HCT116 (cell line): ENCODE results near the gene RGS7. TPM values are rescaled to one million over a fixed set of nuclear protein-coding genes. Genes with fewer than 3 reads are reported as not detected.

Experiments used
- ATAC-seq: fragments of 200-7000 bp; cut with Tn5 transposase; 2 replicates; pipeline ENCODE4 v1.9.1; 2020; ENCODE audit warnings: mild to moderate bottlenecking, moderate library complexity
- BruUV-seq: library from RNA; stranded (reverse); fragments of 400-500 nt; replicated peaks from 2 replicates; lab custom pipeline; 2021; lab: Mats Ljungman, UMichigan
- CTCF ChIA-PET: fragments of 300-600 bp; sonication (Branson Sonifier 250); formaldehyde crosslinking; loops from one replicate; lab custom pipeline; 2021; ENCODE audit warnings: antibody characterized with exemption; lab: Charles Lee
- POLR2A ChIA-PET: fragments of 300-600, 350-600 bp; sonication (Branson Sonifier 250); formaldehyde crosslinking; loops from one replicate; lab custom pipeline; 2021; ENCODE audit warnings: antibody characterized with exemption; lab: Charles Lee
- RAD21 ChIA-PET, 2 experiments: fragments of 300-600 bp; sonication (Branson Sonifier 250); formaldehyde crosslinking; loops; one replicate each; lab custom pipeline; 2023; ENCODE audit warnings: low total read pairs in 2 of 2; ENCODE audit not compliant: uncharacterized antibody in 2 of 2, unreplicated experiment in 2 of 2, low non-redundant PET in 1 of 2; lab: Charles Lee
- DNase-seq: peaks from one replicate; pipeline ENCODE4 v3.0.0-alpha.2; 2010; ENCODE audit warnings: low read depth, low spot score
- H2AFZ ChIP-seq: fragments of 200-600 bp; shearing (Covaris generic), sonication (generic); 2 replicates; pipeline ENCODE4 v1.6.1; 2017; ENCODE audit warnings: low read depth, mixed run types, mixed read lengths, antibody characterized with exemption, low read length; ENCODE audit not compliant: poor library complexity, severe bottlenecking
- H3K27ac ChIP-seq: 2 replicates; pipeline ENCODE4 v1.5.1; 2012; ENCODE audit warnings: low read depth, low read length
- H3K27me3 ChIP-seq: fragments of 200-600 bp; sonication (generic); 2 replicates; pipeline ENCODE4 v1.6.1; 2016; ENCODE audit warnings: mixed run types, low read length, mixed read lengths; ENCODE audit not compliant: insufficient read depth
- H3K36me3 ChIP-seq, 2 experiments: fragments of 200-500 bp in 1 of 2; fragments of 200-600 bp in 1 of 2; sonication (Bioruptor generic) in 1 of 2; sonication (generic) in 1 of 2; 2 replicates each; pipeline versions ENCODE4 v1.5.1 to v1.6.1; 2014 to 2016; ENCODE audit warnings: low read length in 2 of 2, inconsistent platforms in 1 of 2, mixed read lengths in 1 of 2, mixed run types in 1 of 2; ENCODE audit not compliant: insufficient read depth in 2 of 2, control insufficient read depth in 1 of 2
- H3K4me1 ChIP-seq, 2 experiments: fragments of 200-600 bp in 1 of 2; sonication (generic) in 1 of 2; 2 replicates each; pipeline versions ENCODE4 v1.5.1 to v1.6.1; 2012 to 2017; ENCODE audit warnings: low read length in 2 of 2, inconsistent platforms in 1 of 2, mild to moderate bottlenecking in 1 of 2, mixed read lengths in 1 of 2, mixed run types in 1 of 2, moderate library complexity in 1 of 2; ENCODE audit not compliant: insufficient read depth in 2 of 2, control insufficient read depth in 1 of 2
- H3K4me2 ChIP-seq: fragments of 200-600 bp; sonication (generic); 2 replicates; pipeline ENCODE4 v1.6.1; 2017; ENCODE audit warnings: mixed run types, low read length, mixed read lengths
- H3K4me3 ChIP-seq, 2 experiments: fragments of 200-600 bp in 1 of 2; sonication (generic) in 1 of 2; replicated peaks in 1 of 2; 2 replicates each; pipeline ENCODE4 v1.5.1; 2011 to 2016; ENCODE audit warnings: low read length in 2 of 2, control low read depth in 1 of 2, low read depth in 1 of 2, mild to moderate bottlenecking in 1 of 2, mixed read lengths in 1 of 2, mixed run types in 1 of 2
- H3K79me2 ChIP-seq: fragments of 200-600 bp; sonication (generic); 2 replicates; pipeline ENCODE4 v1.6.1; 2017; ENCODE audit warnings: mild to moderate bottlenecking, mixed run types, low read length, moderate library complexity, mixed read lengths; ENCODE audit not compliant: insufficient read depth
- H3K9ac ChIP-seq: fragments of 200-600 bp; sonication (generic); 2 replicates; pipeline ENCODE4 v1.6.1; 2016; ENCODE audit warnings: low read length, mixed read lengths
- H3K9me2 ChIP-seq: fragments of 200-600 bp; sonication (generic), shearing (Covaris generic); 2 replicates; pipeline ENCODE4 v1.6.1; 2017; ENCODE audit warnings: mixed run types, mild to moderate bottlenecking, moderate library complexity; ENCODE audit not compliant: insufficient read depth
- H3K9me3 ChIP-seq, 2 experiments: fragments of 200-500 bp in 1 of 2; fragments of 200-600 bp in 1 of 2; sonication (Bioruptor generic) in 1 of 2; sonication (generic) in 1 of 2; 2 replicates each; pipeline ENCODE4 v1.6.1; 2014 to 2017; ENCODE audit warnings: low read length in 2 of 2, mixed read lengths in 2 of 2, inconsistent platforms in 1 of 2, low read depth in 1 of 2, mild to moderate bottlenecking in 1 of 2, mixed run types in 1 of 2, moderate library complexity in 1 of 2; ENCODE audit not compliant: control insufficient read depth in 1 of 2, insufficient read depth in 1 of 2
- H4K20me1 ChIP-seq: fragments of 200-600 bp; sonication (generic), shearing (Covaris generic); 2 replicates; pipeline ENCODE4 v1.6.1; 2017; ENCODE audit warnings: mixed run types, mild to moderate bottlenecking, moderate library complexity; ENCODE audit not compliant: insufficient read depth
- CBX3 ChIP-seq: IDR thresholded peaks from 2 replicates; pipeline ENCODE4 v1.6.1; 2012; ENCODE audit warnings: low read depth
- CEBPB ChIP-seq: IDR thresholded peaks from 2 replicates; pipeline ENCODE4 v1.6.1; 2012; ENCODE audit warnings: low read depth
- JUND ChIP-seq: IDR thresholded peaks from 2 replicates; pipeline ENCODE4 v1.6.1; 2012
- SIN3A ChIP-seq: IDR thresholded peaks from 2 replicates; pipeline ENCODE4 v1.6.1; 2012; ENCODE audit warnings: low read depth
- SP1 ChIP-seq: IDR thresholded peaks from 2 replicates; pipeline ENCODE4 v1.6.1; 2012; ENCODE audit warnings: low read depth
- TCF7L2 ChIP-seq: IDR thresholded peaks from 2 replicates; pipeline ENCODE4 v1.7.0; 2011; ENCODE audit warnings: borderline replicate concordance, inconsistent platforms; ENCODE audit not compliant: insufficient read depth, insufficient read length; ENCODE audit errors: extremely low read depth
- YY1 ChIP-seq: IDR thresholded peaks from 2 replicates; pipeline ENCODE4 v1.6.1; 2011; ENCODE audit warnings: low read length, low read depth, moderate library complexity, mild to moderate bottlenecking; ENCODE audit not compliant: insufficient replicate concordance; ENCODE audit errors: extremely low read depth
- ZFX ChIP-seq: fragments of 450-650 bp; IDR thresholded peaks from 2 replicates; pipeline ENCODE4 v1.6.1; 2017
- intact Hi-C: fragments of 100-400 bp; cut with micrococcal nuclease; formaldehyde crosslinking; loops from 2 replicates; pipeline ENCODE4 v1.10.0; 2022
- total RNA-seq: library from RNA; stranded (reverse); gene quantifications from one replicate; pipeline ENCODE4 v1.2.1, GENCODE V29; 2021; ENCODE audit not compliant: unreplicated experiment
- TF ChIP-seq, protein P1 (sequence below): IDR thresholded peaks from 2 replicates; pipeline ENCODE4 v1.6.1; 2011; ENCODE audit warnings: mild to moderate bottlenecking, low read length, moderate library complexity; ENCODE audit not compliant: insufficient replicate concordance; ENCODE audit errors: extremely low read depth
- TF ChIP-seq, protein P2 (sequence below): IDR thresholded peaks from 2 replicates; pipeline ENCODE4 v1.6.1; 2012
- TF ChIP-seq, protein P3 (sequence below), 3 experiments: fragments of 200-600 bp in 1 of 3; sonication (generic) in 1 of 3; IDR thresholded peaks in 2 of 3; conservative IDR thresholded peaks in 1 of 3; 2 replicates each; pipeline ENCODE4 v1.5.1; 2012 to 2017; ENCODE audit warnings: low read depth in 2 of 3, low read length in 2 of 3, antibody characterized with exemption in 1 of 3, borderline replicate concordance in 1 of 3, control low read depth in 1 of 3, mild to moderate bottlenecking in 1 of 3, mixed read lengths in 1 of 3, mixed run types in 1 of 3, moderate library complexity in 1 of 3; ENCODE audit not compliant: insufficient read depth in 1 of 3

Gene RGS7
- total RNA-seq, 1 experiment from 2014 or later, result not detected

DNA sequence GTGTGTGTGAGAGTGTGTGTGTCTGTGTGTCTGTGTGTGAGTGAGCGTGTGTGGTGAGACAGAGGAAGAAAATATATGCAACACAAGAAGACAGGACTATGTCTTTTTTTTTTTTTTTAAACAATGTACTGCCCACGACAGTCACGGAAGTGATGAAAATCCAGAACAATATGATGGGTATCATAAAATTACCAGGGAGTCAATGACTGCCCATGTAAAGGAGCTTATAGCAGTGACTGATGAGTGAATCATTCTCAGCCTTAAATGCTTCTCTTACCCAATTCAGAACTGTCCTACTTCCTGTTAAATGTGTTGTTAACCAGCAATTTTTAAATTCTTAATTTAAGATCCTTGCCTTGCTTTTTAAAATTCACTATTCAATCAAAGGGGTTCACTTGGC is 46.6 kb downstream of the RGS7 start:
- no peak for DNase-seq
- Histone ChIP-seq H3K27ac (no peak overlapping the region), H3K4me3 (no peak overlapping the region), H3K9me3 (peaks cover 0 to 7% of the 10 kb centered on the region in 2 experiments; a peak in 3 of 4 replicates), H2AFZ (no peak overlapping the region), H3K36me3 (no peaks in the 10 kb centered on the region), H3K4me2 (no peak overlapping the region), H3K9ac (no peak overlapping the region), H3K27me3 (no peaks in the 10 kb centered on the region), H4K20me1 (no peaks in the 10 kb centered on the region), H3K79me2 (no peaks in the 10 kb centered on the region)
- ChIA-PET RAD21 (no interaction called here), CTCF (no interaction called here), POLR2A (no interaction called here)
- TF ChIP-seq, protein P1, sequence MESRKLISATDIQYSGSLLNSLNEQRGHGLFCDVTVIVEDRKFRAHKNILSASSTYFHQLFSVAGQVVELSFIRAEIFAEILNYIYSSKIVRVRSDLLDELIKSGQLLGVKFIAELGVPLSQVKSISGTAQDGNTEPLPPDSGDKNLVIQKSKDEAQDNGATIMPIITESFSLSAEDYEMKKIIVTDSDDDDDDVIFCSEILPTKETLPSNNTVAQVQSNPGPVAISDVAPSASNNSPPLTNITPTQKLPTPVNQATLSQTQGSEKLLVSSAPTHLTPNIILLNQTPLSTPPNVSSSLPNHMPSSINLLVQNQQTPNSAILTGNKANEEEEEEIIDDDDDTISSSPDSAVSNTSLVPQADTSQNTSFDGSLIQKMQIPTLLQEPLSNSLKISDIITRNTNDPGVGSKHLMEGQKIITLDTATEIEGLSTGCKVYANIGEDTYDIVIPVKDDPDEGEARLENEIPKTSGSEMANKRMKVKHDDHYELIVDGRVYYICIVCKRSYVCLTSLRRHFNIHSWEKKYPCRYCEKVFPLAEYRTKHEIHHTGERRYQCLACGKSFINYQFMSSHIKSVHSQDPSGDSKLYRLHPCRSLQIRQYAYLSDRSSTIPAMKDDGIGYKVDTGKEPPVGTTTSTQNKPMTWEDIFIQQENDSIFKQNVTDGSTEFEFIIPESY, result no peak
- TF ChIP-seq ZFX, result no peak
- TF ChIP-seq, protein P2, sequence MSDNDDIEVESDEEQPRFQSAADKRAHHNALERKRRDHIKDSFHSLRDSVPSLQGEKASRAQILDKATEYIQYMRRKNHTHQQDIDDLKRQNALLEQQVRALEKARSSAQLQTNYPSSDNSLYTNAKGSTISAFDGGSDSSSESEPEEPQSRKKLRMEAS, result no peak
- TF ChIP-seq SP1, result no peak
- TF ChIP-seq YY1, result no peak
- no peak for TF ChIP-seq TCF7L2
- no peak for TF ChIP-seq JUND
- TF ChIP-seq SIN3A, result no peak
- no peak for TF ChIP-seq CEBPB
- TF ChIP-seq, protein P3, sequence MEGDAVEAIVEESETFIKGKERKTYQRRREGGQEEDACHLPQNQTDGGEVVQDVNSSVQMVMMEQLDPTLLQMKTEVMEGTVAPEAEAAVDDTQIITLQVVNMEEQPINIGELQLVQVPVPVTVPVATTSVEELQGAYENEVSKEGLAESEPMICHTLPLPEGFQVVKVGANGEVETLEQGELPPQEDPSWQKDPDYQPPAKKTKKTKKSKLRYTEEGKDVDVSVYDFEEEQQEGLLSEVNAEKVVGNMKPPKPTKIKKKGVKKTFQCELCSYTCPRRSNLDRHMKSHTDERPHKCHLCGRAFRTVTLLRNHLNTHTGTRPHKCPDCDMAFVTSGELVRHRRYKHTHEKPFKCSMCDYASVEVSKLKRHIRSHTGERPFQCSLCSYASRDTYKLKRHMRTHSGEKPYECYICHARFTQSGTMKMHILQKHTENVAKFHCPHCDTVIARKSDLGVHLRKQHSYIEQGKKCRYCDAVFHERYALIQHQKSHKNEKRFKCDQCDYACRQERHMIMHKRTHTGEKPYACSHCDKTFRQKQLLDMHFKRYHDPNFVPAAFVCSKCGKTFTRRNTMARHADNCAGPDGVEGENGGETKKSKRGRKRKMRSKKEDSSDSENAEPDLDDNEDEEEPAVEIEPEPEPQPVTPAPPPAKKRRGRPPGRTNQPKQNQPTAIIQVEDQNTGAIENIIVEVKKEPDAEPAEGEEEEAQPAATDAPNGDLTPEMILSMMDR (IDR thresholded peaks at IDR 0.05 in 2 of 3, conservative IDR thresholded peaks at IDR 0.05 in 1 of 3; ENCODE audit: borderline replicate concordance in 1 of 3, insufficient read depth in 1 of 3, low read depth in 2 of 3, low read length in 2 of 3), result no peak
- TF ChIP-seq CBX3, result no peak
- TF ChIP-seq, all 23 proteins: peak for 0
- BruUV-seq, result no TSS peak
- no peak for ATAC-seq
- H3K9me2 ChIP-seq, result no peaks in the 10 kb centered on the region
- no peaks in the 10 kb centered on the region for H3K4me1 ChIP-seq
- intact Hi-C loops, result no loop called here
